A549 (cell line): ENCODE results near the gene TTN. TPM values are rescaled to one million over a fixed set of nuclear protein-coding genes. Genes with fewer than 3 reads are reported as not detected.

Experiments
- ATAC-seq, 2 experiments: fragments of 200-7000 bp in 1 of 2; fragments of >200 bp in 1 of 2; cut with Nextera tagmentation in 1 of 2; cut with Tn5 transposase in 1 of 2; 3 replicates each; pipeline versions ENCODE4 v1.8.0 to v1.9.1; 2018 to 2020; ENCODE audit warnings: mild to moderate bottlenecking in 1 of 2, moderate library complexity in 1 of 2
- CTCF ChIA-PET: fragments of 300-600 bp; sonication (Branson Sonifier 250); formaldehyde crosslinking; extraction: SDS; loops from one replicate; lab custom pipeline; 2021; ENCODE audit warnings: antibody characterized with exemption, inconsistent platforms; lab: Yijun Ruan, JAX
- POLR2A ChIA-PET: fragments of 350-600 bp; formaldehyde crosslinking; extraction: SDS; loops from one replicate; lab custom pipeline; 2021; ENCODE audit warnings: antibody characterized with exemption, inconsistent platforms; lab: Yijun Ruan, JAX
- DNase-seq, 2 experiments: peaks; one replicate each; pipeline versions ENCODE4 v3.0.0 to v3.0.0-alpha.2; 2011 to 2016; ENCODE audit warnings: low read depth in 1 of 2, low spot score in 1 of 2
- FAIRE-seq: peaks from 2 replicates; lab custom pipeline; 2011; peaks lifted over from hg19 to GRCh38; lab: Jason Lieb, UNC
- H3K27ac ChIP-seq, 2 experiments: fragments of >200 bp; sonication (Bioruptor Twin); formaldehyde crosslinking; 3 replicates each; pipeline ENCODE4 v1.5.1; 2016 to 2017
- H3K4me1 ChIP-seq: fragments of >200 bp; sonication (Bioruptor Twin); formaldehyde crosslinking; 3 replicates; pipeline ENCODE4 v1.6.1; 2016
- H3K4me2 ChIP-seq: fragments of >200 bp; sonication (Bioruptor Twin); formaldehyde crosslinking; 3 replicates; pipeline ENCODE4 v1.6.1; 2016
- H3K4me3 ChIP-seq: fragments of >200 bp; sonication (Bioruptor Twin); formaldehyde crosslinking; 3 replicates; pipeline ENCODE4 v1.5.1; 2016
- H3K9me3 ChIP-seq: fragments of >200 bp; sonication (Bioruptor Twin); formaldehyde crosslinking; 3 replicates; pipeline ENCODE4 v1.6.1; 2016
- BHLHE40 ChIP-seq: IDR thresholded peaks from 2 replicates; pipeline ENCODE4 v1.6.1; 2012; ENCODE audit warnings: low read depth, low read length, inconsistent platforms
- CBX8 ChIP-seq: fragments of 200-600 bp; sonication (generic); IDR thresholded peaks from 2 replicates; pipeline ENCODE4 v1.6.1; 2016
- CHD4 ChIP-seq: fragments of 200-600 bp; sonication (generic); IDR thresholded peaks from 2 replicates; pipeline ENCODE4 v1.6.1; 2016; ENCODE audit warnings: antibody characterized with exemption, mild to moderate bottlenecking, borderline replicate concordance
- EHF ChIP-seq: fragments of 250-450 bp; sonication (Bioruptor Pico); IDR thresholded peaks from 2 replicates; pipeline ENCODE4 v1.5.0; 2020; ENCODE audit warnings: mild to moderate bottlenecking
- FOSL2 ChIP-seq, 2 experiments: fragments of 450-650 bp in 1 of 2; fragments of >200 bp in 1 of 2; sonication (Bioruptor Twin) in 1 of 2; formaldehyde crosslinking; IDR thresholded peaks; 2 replicates each; pipeline versions ENCODE4 v1.5.0 to v1.6.1; 2016 to 2020; ENCODE audit warnings: mild to moderate bottlenecking in 1 of 2, moderate library complexity in 1 of 2
- FOXS1 ChIP-seq: fragments of 250-450 bp; sonication (Bioruptor Pico); IDR thresholded peaks from 2 replicates; pipeline ENCODE4 v1.5.0; 2020; ENCODE audit warnings: mild to moderate bottlenecking, moderate library complexity
- HEYL ChIP-seq: fragments of 250-450 bp; sonication (Bioruptor Pico); IDR thresholded peaks from 2 replicates; pipeline ENCODE4 v1.8.0; 2021; ENCODE audit warnings: mild to moderate bottlenecking, moderate library complexity
- HOXA7 ChIP-seq: fragments of 250-450 bp; sonication (Bioruptor Pico); IDR thresholded peaks from 2 replicates; pipeline ENCODE4 v1.5.0; 2020; ENCODE audit warnings: mild to moderate bottlenecking, moderate library complexity
- JUN ChIP-seq, 2 experiments: fragments of >200 bp; sonication (Bioruptor Twin); formaldehyde crosslinking; IDR thresholded peaks; 2 replicates in 1 of 2; 3 replicates in 1 of 2; pipeline ENCODE4 v1.6.1; 2016 to 2017
- KDM1A ChIP-seq: fragments of 200-600 bp; sonication (generic); IDR thresholded peaks from 2 replicates; pipeline ENCODE4 v1.6.1; 2016; ENCODE audit warnings: low read depth, mild to moderate bottlenecking
- KDM5A ChIP-seq: fragments of 200-600 bp; sonication (generic); IDR thresholded peaks from 2 replicates; pipeline ENCODE4 v1.6.1; 2016; ENCODE audit warnings: antibody characterized with exemption, mild to moderate bottlenecking
- MAZ ChIP-seq: fragments of 150-350 bp; IDR thresholded peaks from 2 replicates; pipeline ENCODE4 v1.6.1; 2014; ENCODE audit warnings: antibody characterized with exemption, low read depth, low read length, borderline replicate concordance
- NFE2L2 ChIP-seq: fragments of 150-350 bp; conservative IDR thresholded peaks from 2 replicates; pipeline ENCODE4 v1.6.1; 2014; ENCODE audit warnings: low read length
- NPAS2 ChIP-seq: fragments of 250-450 bp; sonication (Bioruptor Pico); IDR thresholded peaks from 2 replicates; pipeline ENCODE4 v1.8.0; 2022; ENCODE audit warnings: mild to moderate bottlenecking, moderate library complexity, borderline replicate concordance
- POLR2AphosphoS2 ChIP-seq: conservative IDR thresholded peaks from 2 replicates; pipeline ENCODE4 v1.6.1; 2012; ENCODE audit warnings: low read length, improper control_type of control experiment, inconsistent platforms
- RAD21 ChIP-seq, 2 experiments: fragments of >200 bp in 1 of 2; sonication (Bioruptor Twin) in 1 of 2; formaldehyde crosslinking in 1 of 2; IDR thresholded peaks in 1 of 2; conservative IDR thresholded peaks in 1 of 2; 2 replicates in 1 of 2; 3 replicates in 1 of 2; pipeline ENCODE4 v1.6.1; 2012 to 2018; ENCODE audit warnings: inconsistent platforms in 1 of 2
- RNF2 ChIP-seq: fragments of 200-600 bp; sonication (generic); IDR thresholded peaks from 2 replicates; pipeline ENCODE4 v1.6.1; 2016; ENCODE audit warnings: low read depth, mild to moderate bottlenecking, antibody characterized with exemption, moderate library complexity, borderline replicate concordance
- SMC3 ChIP-seq: fragments of >200 bp; sonication (Bioruptor Twin); formaldehyde crosslinking; IDR thresholded peaks from 3 replicates; pipeline ENCODE4 v1.6.1; 2018; ENCODE audit warnings: inconsistent platforms
- SREBF2 ChIP-seq: fragments of 450-650 bp; IDR thresholded peaks from 2 replicates; pipeline ENCODE4 v1.6.1; 2014; ENCODE audit warnings: mild to moderate bottlenecking, moderate library complexity
- TFCP2L1 ChIP-seq: fragments of 250-450 bp; sonication (Bioruptor Pico); IDR thresholded peaks from 2 replicates; pipeline ENCODE4 v1.5.0; 2021; ENCODE audit warnings: mild to moderate bottlenecking
- ZC3H11A ChIP-seq: fragments of 450-650 bp; IDR thresholded peaks from 2 replicates; pipeline ENCODE4 v1.6.1; 2014; ENCODE audit warnings: antibody characterized with exemption, mild to moderate bottlenecking
- ZSCAN20 ChIP-seq: fragments of 250-450 bp; sonication (Bioruptor Pico); IDR thresholded peaks from 2 replicates; pipeline ENCODE4 v1.8.0; 2022; ENCODE audit warnings: mild to moderate bottlenecking, moderate library complexity
- WGBS: methylation state at CpG from one replicate; pipeline ENCODE4 v1.1.6; 2017; ENCODE audit errors: missing lambda C conversion rate; 5-methylcytosine and 5-hydroxymethylcytosine counted together
- polyA plus RNA-seq, 4 experiments: library from polyadenylated mRNA; depleted of rRNA in 3 of 4; stranded (reverse); fragments of >200 nt; fragmentation: RNase III in 1 of 4; extraction: RNeasy Plus Mini Kit Qiagen cat#74134 plus additional on column Dnase treatment in 1 of 4; gene quantifications; 2 replicates in 3 of 4; 3 replicates in 1 of 4; pipeline ENCODE4 v1.2.3, GENCODE V29; 2011 to 2017
- TF ChIP-seq, protein P1 (sequence below): fragments of >200 bp; sonication (Bioruptor Twin); formaldehyde crosslinking; IDR thresholded peaks from 3 replicates; pipeline ENCODE4 v1.5.1; 2016
- TF ChIP-seq, protein P2 (sequence below): IDR thresholded peaks from 2 replicates; pipeline ENCODE4 v1.6.1; 2012; ENCODE audit warnings: low read depth, borderline replicate concordance
- TF ChIP-seq, protein P3 (sequence below): fragments of 250-450 bp; sonication (Bioruptor Pico); IDR thresholded peaks from 2 replicates; pipeline ENCODE4 v1.5.0; 2020; ENCODE audit warnings: low read depth, mild to moderate bottlenecking, moderate library complexity

TTN gene
- polyA plus RNA-seq, 2 of the 4 experiments (the other 2 are of a cell fraction) = under 0.01 TPM; not detected in 1

DNA sequence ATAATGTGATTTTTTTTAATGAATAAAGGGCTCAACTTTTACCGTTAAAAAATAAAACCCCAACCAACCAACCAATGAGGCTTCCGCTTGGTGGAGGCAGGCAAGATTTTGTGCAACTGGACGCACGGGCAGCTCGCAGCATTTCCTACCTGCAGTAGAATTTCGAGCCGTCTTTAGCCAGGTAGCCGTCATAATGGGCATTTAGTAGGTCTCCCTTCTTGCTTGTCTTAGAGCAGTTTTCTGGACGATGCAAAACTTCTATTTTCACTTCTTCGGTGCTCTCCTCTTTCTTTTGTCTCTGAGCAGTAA, 329.1 kb downstream of the TTN start:
- DNase-seq = no peak
- no peak for ATAC-seq
- TF ChIP-seq NFE2L2 = no peak
- TF ChIP-seq, protein P1, sequence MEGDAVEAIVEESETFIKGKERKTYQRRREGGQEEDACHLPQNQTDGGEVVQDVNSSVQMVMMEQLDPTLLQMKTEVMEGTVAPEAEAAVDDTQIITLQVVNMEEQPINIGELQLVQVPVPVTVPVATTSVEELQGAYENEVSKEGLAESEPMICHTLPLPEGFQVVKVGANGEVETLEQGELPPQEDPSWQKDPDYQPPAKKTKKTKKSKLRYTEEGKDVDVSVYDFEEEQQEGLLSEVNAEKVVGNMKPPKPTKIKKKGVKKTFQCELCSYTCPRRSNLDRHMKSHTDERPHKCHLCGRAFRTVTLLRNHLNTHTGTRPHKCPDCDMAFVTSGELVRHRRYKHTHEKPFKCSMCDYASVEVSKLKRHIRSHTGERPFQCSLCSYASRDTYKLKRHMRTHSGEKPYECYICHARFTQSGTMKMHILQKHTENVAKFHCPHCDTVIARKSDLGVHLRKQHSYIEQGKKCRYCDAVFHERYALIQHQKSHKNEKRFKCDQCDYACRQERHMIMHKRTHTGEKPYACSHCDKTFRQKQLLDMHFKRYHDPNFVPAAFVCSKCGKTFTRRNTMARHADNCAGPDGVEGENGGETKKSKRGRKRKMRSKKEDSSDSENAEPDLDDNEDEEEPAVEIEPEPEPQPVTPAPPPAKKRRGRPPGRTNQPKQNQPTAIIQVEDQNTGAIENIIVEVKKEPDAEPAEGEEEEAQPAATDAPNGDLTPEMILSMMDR = no peak
- no peak for TF ChIP-seq RAD21 (conservative IDR thresholded peaks at IDR 0.05 in 1 of 2, IDR thresholded peaks at IDR 0.05 in 1 of 2)
- no peak for TF ChIP-seq TFCP2L1
- no peak for TF ChIP-seq RNF2
- CTCF ChIA-PET = no interaction called here
- Histone ChIP-seq H3K4me1 (peaks cover 38% of the 10 kb centered on the region), H3K9me3 (no peaks in the 10 kb centered on the region), H3K27ac (peak overlapping the region; percentile 82 to 92), H3K4me2 (peak overlapping the region; percentile 74), H3K4me3 (peak overlapping the region; percentile 68)
- 2% methylated on average over 10 of the region's 10 CpGs for WGBS
- POLR2A ChIA-PET = interaction anchor here (4.1 kb wide), 1 partner anchor 27 kb away, joined by 35 read pairs; the partner anchor contains the start of genes PJVK and PRKRA
- no peak for FAIRE-seq

DNA sequence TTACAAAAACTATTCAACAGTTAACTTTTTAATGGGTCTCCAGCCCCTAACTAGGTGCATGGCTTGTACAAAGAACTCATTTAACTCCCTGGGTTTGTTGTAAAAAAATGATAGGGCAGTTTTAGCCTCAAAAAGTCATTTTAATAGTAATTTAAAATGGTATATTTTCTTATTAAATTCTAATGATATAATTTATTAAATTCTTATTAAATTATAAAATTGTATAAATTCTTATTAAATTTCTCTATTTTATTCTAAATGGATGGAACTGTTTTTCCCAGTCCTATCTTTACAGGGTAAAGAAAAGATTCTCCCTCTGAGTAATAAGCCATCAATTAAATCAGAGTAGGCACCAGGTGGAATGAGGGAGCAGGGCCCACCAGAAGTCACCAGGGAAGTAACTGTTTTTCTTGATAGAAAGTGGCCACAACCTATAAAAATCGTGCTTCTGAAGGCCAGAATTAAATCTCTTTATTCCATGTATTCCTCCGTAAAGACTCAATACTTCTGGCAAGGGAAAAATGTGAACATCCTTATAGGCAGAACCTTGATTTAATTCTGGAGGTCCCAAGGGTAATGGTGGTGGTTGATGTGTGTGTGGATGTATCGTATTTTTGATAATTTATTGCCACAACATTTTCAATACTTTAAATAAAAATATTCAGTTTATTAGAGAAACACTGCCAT, 329.6 kb downstream of the TTN start:
- peak overlapping the region; percentile 74 for H3K4me2 ChIP-seq
- H3K27ac ChIP-seq = peak overlapping the region; percentile 82 to 92; a peak in 5 of 6 replicates
- no peaks in the 10 kb centered on the region for H3K9me3 ChIP-seq
- 12% methylated on average over 3 of the region's 3 CpGs for WGBS
- H3K4me3 ChIP-seq = peak overlapping the region; percentile 68
- CTCF ChIA-PET = no interaction called here
- TF ChIP-seq CBX8 (no peak), JUN (IDR thresholded peaks at IDR 0.05) (no peak), BHLHE40 (no peak), KDM5A (no peak), HEYL (CRISPR knock-in tag) (no peak), ZC3H11A (no peak), FOXS1 (CRISPR knock-in tag) (no peak), HOXA7 (no peak), CHD4 (no peak), POLR2AphosphoS2 (no peak), SREBF2 (no peak), ZSCAN20 (CRISPR knock-in tag) (no peak), KDM1A (no peak), FOSL2 (IDR thresholded peaks at IDR 0.05) (no peak), FOSL2 (CRISPR knock-in tag; IDR thresholded peaks at IDR 0.05) (no peak), NPAS2 (CRISPR knock-in tag) (no peak), SMC3 (no peak), EHF (CRISPR knock-in tag) (no peak), MAZ (no peak)
- TF ChIP-seq, protein P2, sequence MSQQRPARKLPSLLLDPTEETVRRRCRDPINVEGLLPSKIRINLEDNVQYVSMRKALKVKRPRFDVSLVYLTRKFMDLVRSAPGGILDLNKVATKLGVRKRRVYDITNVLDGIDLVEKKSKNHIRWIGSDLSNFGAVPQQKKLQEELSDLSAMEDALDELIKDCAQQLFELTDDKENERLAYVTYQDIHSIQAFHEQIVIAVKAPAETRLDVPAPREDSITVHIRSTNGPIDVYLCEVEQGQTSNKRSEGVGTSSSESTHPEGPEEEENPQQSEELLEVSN = no peak
- TF ChIP-seq, protein P3, sequence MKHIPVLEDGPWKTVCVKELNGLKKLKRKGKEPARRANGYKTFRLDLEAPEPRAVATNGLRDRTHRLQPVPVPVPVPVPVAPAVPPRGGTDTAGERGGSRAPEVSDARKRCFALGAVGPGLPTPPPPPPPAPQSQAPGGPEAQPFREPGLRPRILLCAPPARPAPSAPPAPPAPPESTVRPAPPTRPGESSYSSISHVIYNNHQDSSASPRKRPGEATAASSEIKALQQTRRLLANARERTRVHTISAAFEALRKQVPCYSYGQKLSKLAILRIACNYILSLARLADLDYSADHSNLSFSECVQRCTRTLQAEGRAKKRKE (CRISPR knock-in tag) = no peak
- TF ChIP-seq, all 56 proteins: peak for 0
- POLR2A ChIA-PET = interaction anchor here (4.1 kb wide), 1 partner anchor 26 kb away, joined by 35 read pairs; the partner anchor contains the start of genes PJVK and PRKRA
- H3K4me1 ChIP-seq = peaks cover 34% of the 10 kb centered on the region
- no peak for FAIRE-seq
- no peak for DNase-seq
- no peak for ATAC-seq
